Gastrocnemius medialis (tissue), 4 donors: ENCODE measurements around the gene JAK3. TPM values are rescaled to one million over a fixed set of nuclear protein-coding genes. Genes with fewer than 3 reads are reported as not detected.
A peak's percentile ranks its signal among the peaks of the same experiment; 100 is the strongest.

Experiments
- ATAC-seq, 2 donors: fragments of 150-250 bp; one replicate each; pipeline ENCODE4 v1.9.1; 2016
- DNase-seq, 2 donors: peaks; one replicate each; pipeline ENCODE4 v3.0.0-alpha.2; 2019
- H3K27ac ChIP-seq, 4 donors: fragments of 200-600 bp; sonication (generic); 1 replicate in 1 of 4; 2 replicates in 3 of 4; pipeline ENCODE4 v1.5.1; 2016 to 2018; ENCODE audit warnings: mild to moderate bottlenecking in 2 of 4, moderate library complexity in 1 of 4
- H3K27me3 ChIP-seq, 3 donors: fragments of 200-600 bp; sonication (generic) in 2 of 3; 1 replicate in 1 of 3; 2 replicates in 2 of 3; pipeline versions ENCODE4 v1.5.1 to v1.6.0; 2016 to 2019; ENCODE audit warnings: mild to moderate bottlenecking in 1 of 3, moderate library complexity in 1 of 3
- H3K36me3 ChIP-seq, 2 donors: fragments of 200-600 bp; sonication (generic) in 1 of 2; one replicate each; pipeline ENCODE4 v1.5.1; 2017 to 2018
- H3K4me1 ChIP-seq, 2 donors: fragments of 200-600 bp; sonication (generic) in 1 of 2; one replicate each; pipeline ENCODE4 v1.5.1; 2016 to 2017; ENCODE audit warnings: mild to moderate bottlenecking in 2 of 2
- H3K4me3 ChIP-seq, 4 donors: fragments of 200-600 bp; sonication (generic) in 3 of 4; 1 replicate in 1 of 4; 2 replicates in 3 of 4; pipeline ENCODE4 v1.5.1; 2016 to 2019; ENCODE audit warnings: mild to moderate bottlenecking in 2 of 4
- H3K9me3 ChIP-seq, 3 donors: fragments of 200-600 bp; sonication (generic) in 2 of 3; 1 replicate in 1 of 3; 2 replicates in 2 of 3; pipeline ENCODE4 v1.5.1; 2016 to 2019
- POLR2A ChIP-seq, 2 donors: fragments of 450-650 bp; IDR thresholded peaks; one replicate each; pipeline ENCODE4 v1.6.1; 2017; ENCODE audit warnings: antibody characterized with exemption in 2 of 2, mild to moderate bottlenecking in 2 of 2, moderate library complexity in 2 of 2
- in situ Hi-C, 4 donors: fragments of 200-750 bp; cut with MboI; loops; one replicate each; pipeline versions ENCODE4 v1.15.0 to v1.8.0; 2017; ENCODE audit warnings: low sequenced_read_pairs in 4 of 4
- intact Hi-C: fragments of 100-400 bp; cut with DNase I; formaldehyde crosslinking; loops from one replicate; pipeline ENCODE4 v1.15.1; 2023; ENCODE audit warnings: low total_unique reads
- total RNA-seq, 4 donors: library from RNA; depleted of rRNA; stranded (reverse); fragments of >200 nt; gene quantifications; one replicate each; pipeline versions ENCODE4 v1.1.0 to v1.2.3, GENCODE V29; 2016
- TF ChIP-seq, protein P1 (sequence below), 5 experiments: fragments of 450-650 bp in 3 of 5; fragments of 200-600 bp in 2 of 5; sonication (generic) in 2 of 5; IDR thresholded peaks in 4 of 5; conservative IDR thresholded peaks in 1 of 5; 1 replicate in 4 of 5; 2 replicates in 1 of 5; pipeline ENCODE4 v1.5.1; 2016 to 2019; ENCODE audit warnings: antibody characterized with exemption in 5 of 5, mild to moderate bottlenecking in 3 of 5, moderate library complexity in 3 of 5

JAK3 gene
- total RNA-seq, 4 donors from 2014 or later: 0.55 to 1.6 (median 1.2) TPM

DNA sequence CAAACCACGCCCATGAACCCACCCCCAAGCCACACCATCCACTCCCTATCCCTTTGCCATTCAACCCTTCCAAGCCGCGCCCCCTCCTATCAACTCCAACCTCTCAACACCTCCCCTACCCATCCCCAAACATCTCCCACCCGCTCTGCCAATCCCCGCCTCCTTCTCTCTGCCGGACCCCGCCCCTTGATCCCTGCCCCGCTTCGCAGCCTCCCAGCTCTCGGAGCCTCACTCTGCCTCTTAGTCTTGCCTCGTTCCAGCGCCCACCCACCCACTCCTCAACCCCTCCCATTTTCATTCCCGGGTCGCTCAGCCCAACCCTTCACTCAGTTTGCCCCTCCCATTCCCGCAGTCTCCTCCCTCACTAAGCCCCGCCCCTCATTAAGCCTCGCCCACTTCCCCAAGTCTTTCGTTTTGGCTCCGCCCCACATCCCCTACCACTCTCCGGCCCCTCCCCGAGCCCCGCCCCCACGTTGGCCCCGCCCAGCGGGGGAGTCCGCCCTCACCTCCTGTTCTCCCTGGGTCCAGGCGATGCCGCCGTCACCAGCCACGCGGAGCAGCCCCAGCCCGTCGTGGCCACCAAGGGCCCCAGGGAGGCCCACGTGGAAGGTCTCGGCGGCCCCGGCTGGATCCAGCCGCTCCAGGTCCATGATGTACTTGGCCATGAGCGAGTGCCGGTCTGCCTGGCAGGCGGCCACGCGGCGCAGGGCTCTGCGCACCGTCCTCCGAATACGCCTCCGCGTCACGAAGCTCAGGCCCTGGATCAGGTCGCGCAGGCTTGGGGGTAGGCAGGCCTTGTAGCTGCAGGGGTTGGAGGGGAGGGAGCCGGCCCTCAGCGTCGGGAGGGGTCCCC lies 5.7 kb downstream of the JAK3 start:
- H3K4me1 ChIP-seq: no peaks in the 10 kb centered on the region
- no peak for TF ChIP-seq POLR2A (IDR thresholded peaks at IDR 0.05)
- TF ChIP-seq, protein P1, sequence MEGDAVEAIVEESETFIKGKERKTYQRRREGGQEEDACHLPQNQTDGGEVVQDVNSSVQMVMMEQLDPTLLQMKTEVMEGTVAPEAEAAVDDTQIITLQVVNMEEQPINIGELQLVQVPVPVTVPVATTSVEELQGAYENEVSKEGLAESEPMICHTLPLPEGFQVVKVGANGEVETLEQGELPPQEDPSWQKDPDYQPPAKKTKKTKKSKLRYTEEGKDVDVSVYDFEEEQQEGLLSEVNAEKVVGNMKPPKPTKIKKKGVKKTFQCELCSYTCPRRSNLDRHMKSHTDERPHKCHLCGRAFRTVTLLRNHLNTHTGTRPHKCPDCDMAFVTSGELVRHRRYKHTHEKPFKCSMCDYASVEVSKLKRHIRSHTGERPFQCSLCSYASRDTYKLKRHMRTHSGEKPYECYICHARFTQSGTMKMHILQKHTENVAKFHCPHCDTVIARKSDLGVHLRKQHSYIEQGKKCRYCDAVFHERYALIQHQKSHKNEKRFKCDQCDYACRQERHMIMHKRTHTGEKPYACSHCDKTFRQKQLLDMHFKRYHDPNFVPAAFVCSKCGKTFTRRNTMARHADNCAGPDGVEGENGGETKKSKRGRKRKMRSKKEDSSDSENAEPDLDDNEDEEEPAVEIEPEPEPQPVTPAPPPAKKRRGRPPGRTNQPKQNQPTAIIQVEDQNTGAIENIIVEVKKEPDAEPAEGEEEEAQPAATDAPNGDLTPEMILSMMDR (IDR thresholded peaks at IDR 0.05 in 4 of 5, conservative IDR thresholded peaks at IDR 0.05 in 1 of 5): no peak
- no peaks in the 10 kb centered on the region for H3K36me3 ChIP-seq
- intact Hi-C loops: no loop called here
- DNase-seq (peak; percentile 22 to 35), ATAC-seq (peak in 1 of 2 donors; percentile 26)
- in situ Hi-C loops: no loop called here
- no peaks in the 10 kb centered on the region for H3K9me3 ChIP-seq
- H3K27ac ChIP-seq: no peak overlapping the region
- peak overlapping the region in 3 of 4 donors; percentile 2 to 27 (median 24) for H3K4me3 ChIP-seq
- H3K27me3 ChIP-seq: peaks cover 35 to 66% (median 56%) of the 10 kb centered on the region in 3 donors

- H3K36me3 ChIP-seq: no peaks in the 10 kb centered on the region
- ATAC-seq: no peak
- H3K4me1 ChIP-seq: no peaks in the 10 kb centered on the region
- DNase-seq: no peak
- TF ChIP-seq, protein P1 (IDR thresholded peaks at IDR 0.05 in 4 of 5, conservative IDR thresholded peaks at IDR 0.05 in 1 of 5): no peak
- TF ChIP-seq POLR2A (IDR thresholded peaks at IDR 0.05): no peak
- intact Hi-C loops: no loop called here
- no peak overlapping the region for H3K4me3 ChIP-seq
- in situ Hi-C loops: no loop called here
- H3K27ac ChIP-seq: no peak overlapping the region
- H3K9me3 ChIP-seq: no peaks in the 10 kb centered on the region
- peaks cover 31 to 60% (median 49%) of the 10 kb centered on the region in 3 donors for H3K27me3 ChIP-seq
These were observed 6.4 kb downstream of the JAK3 start for GRCh38 chr19:17841371-17841809.

DNA sequence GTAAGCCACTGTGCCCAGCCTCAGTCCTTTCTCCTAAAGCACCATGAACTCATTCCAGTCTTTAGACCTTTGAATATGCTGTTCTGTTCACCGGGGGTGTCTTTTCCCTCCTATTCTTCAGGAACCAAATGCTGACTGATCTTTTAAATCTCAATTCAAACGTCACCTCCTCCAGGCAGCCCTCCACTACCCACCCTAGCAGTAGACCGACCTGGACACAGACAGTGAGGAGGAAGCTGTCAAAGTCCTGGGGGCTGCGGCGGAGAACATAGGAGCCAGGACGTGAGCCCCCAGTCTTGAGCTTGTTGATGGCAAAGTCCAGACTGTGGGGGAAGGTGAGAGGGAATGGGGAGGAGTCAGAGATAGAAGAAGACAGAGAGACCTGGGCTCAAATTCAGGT lies 7.8 kb downstream of the JAK3 start:
- ATAC-seq (no peak), DNase-seq (no peak)
- Histone ChIP-seq H3K27ac (no peak overlapping the region), H3K27me3 (peaks cover 34 to 49% (median 42%) of the 10 kb centered on the region in 3 donors), H3K9me3 (no peaks in the 10 kb centered on the region), H3K4me3 (no peak overlapping the region), H3K36me3 (no peaks in the 10 kb centered on the region), H3K4me1 (no peaks in the 10 kb centered on the region)
- in situ Hi-C loops (no loop called here), intact Hi-C loops (no loop called here)
- TF ChIP-seq POLR2A (IDR thresholded peaks at IDR 0.05): no peak
- TF ChIP-seq, protein P1 (IDR thresholded peaks at IDR 0.05 in 4 of 5, conservative IDR thresholded peaks at IDR 0.05 in 1 of 5): no peak

- intact Hi-C loops (no loop called here), in situ Hi-C loops (no loop called here)
- Histone ChIP-seq H3K27ac (no peak overlapping the region), H3K4me3 (no peak overlapping the region), H3K4me1 (no peaks in the 10 kb centered on the region), H3K9me3 (no peaks in the 10 kb centered on the region), H3K36me3 (no peaks in the 10 kb centered on the region), H3K27me3 (peaks cover 30 to 45% (median 44%) of the 10 kb centered on the region in 3 donors)
- TF ChIP-seq POLR2A (IDR thresholded peaks at IDR 0.05): no peak
- TF ChIP-seq, protein P1 (IDR thresholded peaks at IDR 0.05 in 4 of 5, conservative IDR thresholded peaks at IDR 0.05 in 1 of 5): no peak
- no peak for ATAC-seq
- DNase-seq: no peak
These were observed 9.8 kb downstream of the JAK3 start for GRCh38 chr19:17837972-17838371.
